HG02981 (cell line): ENCODE data around the gene CERS6.

Source experiments
- ATAC-seq: cut with Tn5 transposase; IDR thresholded peaks from one replicate; pipeline ENCODE4 v1.9.1; 2021; ENCODE audit warnings: mild to moderate bottlenecking, moderate library complexity; ENCODE audit not compliant: unreplicated experiment

CERS6 gene

DNA sequence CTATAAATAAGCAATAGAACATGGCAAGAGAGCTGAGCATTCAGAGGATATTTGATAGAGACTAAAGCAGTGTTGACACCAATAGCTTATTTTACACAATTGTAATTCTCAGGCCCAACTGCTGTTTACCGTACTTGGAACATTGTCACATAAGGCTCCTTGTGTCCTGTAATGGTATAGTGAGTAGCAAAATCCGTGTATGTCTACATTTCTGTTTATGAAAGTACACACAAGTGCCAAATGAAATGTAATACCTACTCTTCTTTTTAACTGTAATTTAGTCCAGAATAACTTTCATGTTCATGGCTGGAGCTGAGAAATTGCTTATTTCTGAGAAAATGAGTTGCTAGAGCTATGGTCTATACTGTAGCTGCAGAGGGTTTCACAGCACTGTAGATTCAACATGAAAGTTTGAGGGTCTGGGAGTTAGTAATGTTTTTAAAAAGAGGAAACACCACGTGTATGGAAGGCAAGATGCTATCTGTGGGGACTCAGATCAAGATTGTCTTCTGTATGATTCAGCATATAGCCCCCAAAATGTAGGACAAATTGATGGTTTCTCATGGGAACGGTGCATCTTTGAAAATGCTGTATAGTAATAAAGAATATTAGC, 236.2 kb downstream of the CERS6 start:
- ATAC-seq = no peak

- no peak for ATAC-seq
These were observed 238.1 kb downstream of the CERS6 start for GRCh38 chr2:168694173-168694572.

- ATAC-seq = no peak
These were observed 238.8 kb downstream of the CERS6 start for GRCh38 chr2:168694866-168695265.

DNA sequence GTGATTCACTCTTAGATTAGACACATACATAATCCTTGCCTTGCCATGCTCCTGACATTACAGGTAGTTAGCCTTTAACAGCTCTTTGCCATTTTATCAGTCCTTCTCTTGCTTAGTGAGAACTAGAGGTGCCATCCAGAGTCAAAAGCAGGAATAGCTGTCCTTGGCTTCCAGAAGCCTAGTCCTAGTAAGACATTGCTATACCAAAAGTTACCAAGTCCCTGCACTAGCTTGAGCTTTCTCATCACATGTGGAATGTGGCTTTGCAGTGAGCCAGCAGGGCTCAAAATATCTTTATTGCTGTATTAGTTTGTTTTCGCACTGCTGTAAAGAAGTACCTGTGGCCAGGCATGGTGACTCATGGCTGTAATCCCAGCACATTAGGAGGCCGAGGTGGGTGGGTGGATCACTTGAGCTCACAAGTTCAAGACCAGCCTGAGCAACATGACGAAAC, 241.6 kb downstream of the CERS6 start:
- ATAC-seq = no peak

GRCh38 chr2:168698969-168699368, 242.9 kb downstream of the CERS6 start:
- no peak for ATAC-seq

- no peak for ATAC-seq
These were observed 243.9 kb downstream of the CERS6 start for GRCh38 chr2:168699844-168700417.

GRCh38 chr2:168700615-168701245, 244.7 kb downstream of the CERS6 start:
- ATAC-seq = no peak

- ATAC-seq = no peak
These were observed 246.5 kb downstream of the CERS6 start for GRCh38 chr2:168702579-168702978.

DNA sequence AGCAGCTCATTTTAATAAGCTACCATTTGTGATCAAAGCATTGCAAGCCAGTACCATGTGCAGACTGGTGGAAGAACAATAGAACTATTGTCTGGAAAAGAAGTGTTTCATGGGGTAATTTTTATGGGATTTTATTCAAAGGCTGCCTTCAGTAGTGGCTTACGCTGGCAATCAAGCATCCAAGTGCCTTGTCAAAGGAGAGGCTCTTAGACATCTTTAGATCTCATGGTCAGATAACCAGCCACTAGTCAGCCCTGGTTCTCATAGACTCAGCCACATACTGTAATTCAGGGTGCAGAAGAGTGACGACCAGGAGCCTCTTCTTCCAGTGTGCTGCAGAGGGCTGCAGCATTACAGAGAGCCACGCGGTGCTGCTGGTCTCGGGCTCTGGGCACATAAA, 247.9 kb downstream of the CERS6 start:
- no peak for ATAC-seq

DNA sequence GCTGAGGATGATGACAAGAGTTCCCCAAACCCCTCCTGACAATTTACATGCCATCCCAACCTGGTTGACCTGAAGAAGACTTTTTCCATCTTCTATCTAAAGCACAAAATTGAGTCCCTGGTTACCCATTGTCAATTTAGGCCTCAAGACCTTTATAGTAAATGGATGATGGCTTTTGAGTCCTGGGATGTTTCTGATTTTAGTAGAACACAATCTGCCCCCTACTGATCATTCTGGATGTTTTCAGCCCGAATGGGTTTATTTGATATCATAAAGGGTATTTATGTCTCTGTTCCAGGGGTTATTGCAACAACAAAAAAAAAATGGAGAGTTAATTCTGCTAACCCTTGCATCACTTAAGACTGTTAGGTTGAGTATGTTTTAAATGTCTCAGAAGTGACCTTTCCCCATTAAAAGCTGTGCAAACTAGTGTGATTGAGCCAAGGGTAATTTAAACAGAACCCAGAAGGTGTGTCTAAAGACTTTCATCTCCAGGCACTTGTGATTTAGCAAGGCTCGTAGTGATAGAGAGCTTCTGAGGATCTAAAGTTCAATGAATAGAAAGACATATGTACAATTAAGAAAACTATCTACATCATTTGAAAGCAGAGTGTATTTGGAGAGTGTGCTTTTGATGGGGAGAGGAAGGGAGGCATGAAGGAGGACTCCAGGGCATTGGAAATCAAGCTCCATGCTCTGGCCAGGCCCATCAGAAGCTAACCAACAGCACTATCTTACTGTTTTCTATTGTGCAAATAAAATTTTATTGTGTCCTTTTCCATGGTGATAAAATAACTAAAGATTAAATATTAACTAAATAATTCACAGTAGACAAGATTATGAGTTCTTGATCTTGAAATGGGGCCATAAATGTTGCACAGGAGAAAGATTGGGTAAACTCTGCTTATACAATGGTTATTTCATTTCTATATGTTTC, 249.7 kb downstream of the CERS6 start:
- no peak for ATAC-seq

DNA sequence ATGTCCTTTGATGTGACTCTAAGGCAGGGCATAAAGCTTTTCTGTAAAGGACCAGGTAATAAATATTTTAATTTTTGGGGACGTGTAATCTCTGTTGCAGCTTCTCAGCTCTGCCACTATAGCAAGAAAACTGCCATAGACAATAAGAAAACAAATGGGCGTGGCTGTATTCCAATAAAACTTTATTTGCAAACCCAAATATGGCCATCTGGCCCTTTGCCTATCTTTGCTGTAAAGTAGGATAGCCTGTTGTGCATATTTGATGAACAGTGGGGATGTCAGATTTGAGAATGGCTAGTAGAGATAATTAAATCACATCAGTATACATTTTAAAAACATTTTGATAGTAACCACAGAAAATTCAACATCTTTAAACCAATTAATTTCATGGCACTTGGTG, 250.7 kb downstream of the CERS6 start:
- no peak for ATAC-seq

- no peak for ATAC-seq
These were observed 252.0 kb downstream of the CERS6 start for GRCh38 chr2:168708080-168708479.

DNA sequence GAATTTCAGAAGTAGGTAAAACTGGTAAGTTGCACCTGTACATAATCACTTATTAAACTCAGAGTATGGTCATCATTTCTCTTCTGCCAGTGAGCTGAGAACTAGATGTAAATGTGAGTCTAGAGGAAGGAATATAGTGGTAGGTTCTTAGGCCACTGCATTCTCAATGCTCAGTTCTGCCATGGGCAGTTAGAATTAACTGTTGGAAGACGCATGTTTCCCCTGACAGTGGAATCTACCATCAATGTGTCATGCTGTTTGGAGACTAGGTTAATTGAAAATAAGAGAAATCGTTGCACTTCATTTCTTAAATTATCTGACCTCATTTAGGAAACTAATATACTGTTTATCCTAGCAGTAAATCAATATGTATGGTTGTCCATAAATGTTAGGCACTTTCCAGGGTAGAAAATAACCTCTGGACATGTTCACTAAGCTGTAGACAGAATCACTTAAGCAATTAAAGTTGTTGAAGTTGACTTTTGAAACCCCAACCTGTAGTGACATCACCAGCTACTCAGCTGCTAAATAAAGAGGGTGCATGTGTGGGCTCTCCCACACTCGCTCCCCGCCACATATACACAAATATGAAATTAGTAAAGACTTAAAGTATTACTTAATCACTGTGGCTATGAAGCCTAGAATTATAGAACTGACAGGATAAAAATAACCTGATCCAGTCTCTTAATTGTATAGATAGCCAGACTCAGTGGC, 254.8 kb downstream of the CERS6 start:
- no peak for ATAC-seq

DNA sequence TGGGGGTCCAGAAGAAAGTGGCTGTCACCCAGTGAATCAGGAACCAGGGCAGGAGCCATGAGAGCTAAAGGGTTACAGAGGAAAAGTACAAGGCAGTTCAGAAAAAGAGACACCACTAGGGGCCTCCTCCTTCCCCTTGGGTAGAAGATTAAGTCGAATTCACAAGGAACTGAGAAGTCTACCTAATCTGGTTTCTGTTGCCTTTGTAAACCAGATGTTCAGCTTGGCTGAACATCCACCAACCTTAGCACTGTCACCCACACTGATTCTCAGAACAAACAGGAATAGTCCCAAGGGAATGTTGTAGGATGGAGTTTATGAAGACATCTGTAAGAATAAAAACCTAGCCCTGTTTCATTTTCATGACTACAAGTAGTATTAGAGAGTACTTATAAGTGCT, 256.0 kb downstream of the CERS6 start:
- ATAC-seq = peak; percentile 99

DNA sequence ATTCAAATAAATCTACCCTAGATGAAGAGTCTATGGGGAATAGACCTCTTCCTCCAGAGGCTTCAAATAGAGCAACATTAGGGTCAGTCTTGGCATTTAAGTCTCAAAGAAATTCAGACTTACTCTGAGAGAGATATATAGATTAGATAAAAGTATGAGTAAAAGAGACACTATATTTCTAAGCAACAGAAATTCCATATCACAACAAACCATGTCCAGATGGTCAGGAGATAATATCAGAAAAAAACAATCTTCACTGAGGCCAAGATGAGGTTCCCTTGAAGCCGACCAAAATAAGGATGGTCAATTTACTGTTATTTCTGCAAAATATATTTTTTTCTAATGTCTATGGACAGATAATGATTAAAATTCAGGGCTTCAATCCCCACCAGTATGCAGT, 257.3 kb downstream of the CERS6 start:
- no peak for ATAC-seq

DNA sequence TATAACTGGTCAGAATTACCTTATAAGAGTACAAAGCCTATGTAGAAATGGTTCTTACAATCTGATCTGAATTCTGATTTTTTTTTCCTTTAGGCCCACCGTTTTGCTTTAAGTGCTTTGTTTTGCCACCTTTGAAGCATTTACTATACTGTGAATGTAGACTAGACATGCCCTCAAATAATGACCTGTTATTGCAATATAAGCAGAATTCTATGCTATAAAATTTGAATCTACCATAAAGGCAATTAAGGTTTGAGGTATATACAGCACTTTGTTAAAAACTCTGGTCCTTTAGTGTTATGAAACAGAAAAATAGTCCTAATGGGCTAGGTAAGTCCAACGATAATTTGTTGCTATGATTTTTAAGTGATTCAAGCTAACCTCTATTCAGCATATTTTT, 259.8 kb downstream of the CERS6 start:
- no peak for ATAC-seq

- no peak for ATAC-seq
These were observed 260.8 kb downstream of the CERS6 start for GRCh38 chr2:168716839-168717238.

GRCh38 chr2:168717790-168718502, 261.9 kb downstream of the CERS6 start:
- ATAC-seq = no peak

DNA sequence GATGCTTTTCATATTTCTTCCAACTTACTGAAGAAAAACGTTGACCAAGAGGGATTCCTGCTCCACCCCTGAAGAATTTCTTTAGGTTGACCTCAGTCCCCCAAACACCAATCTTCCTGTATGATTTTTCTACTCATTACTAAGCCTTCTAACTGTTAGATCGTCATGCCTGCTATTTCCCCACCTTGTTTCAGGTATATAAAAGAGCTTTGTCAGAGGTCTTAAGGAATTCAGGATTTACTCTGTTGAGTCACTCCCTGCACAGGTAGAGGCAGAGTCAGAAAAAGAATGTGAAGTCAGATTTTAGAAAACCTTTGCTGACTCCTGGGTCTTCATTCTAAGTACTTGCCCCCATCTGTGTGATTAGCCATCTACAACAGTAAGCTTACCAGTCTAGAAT, 262.6 kb downstream of the CERS6 start:
- ATAC-seq = no peak

DNA sequence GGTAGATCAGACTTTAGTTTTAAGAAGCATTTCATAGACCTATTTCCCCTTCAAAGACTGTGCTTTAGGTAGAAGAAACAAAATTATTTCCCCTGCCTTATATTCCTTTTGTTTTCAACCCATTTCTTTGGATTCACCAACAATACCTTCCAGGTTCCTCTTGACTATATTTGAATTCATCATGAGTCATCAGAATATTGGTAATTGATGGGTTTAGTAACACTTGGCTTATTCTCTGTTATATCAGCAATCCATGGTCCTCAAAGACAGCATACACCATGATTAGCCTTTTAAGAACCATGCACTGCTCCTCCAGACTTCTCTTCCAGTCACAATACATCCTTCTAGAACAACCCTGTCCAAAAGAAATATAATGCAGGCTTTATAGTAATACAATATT, 263.4 kb downstream of the CERS6 start:
- no peak for ATAC-seq
